GM12878 (cell line): ENCODE data around the gene LCN1. TPM values are rescaled to one million over a fixed set of nuclear protein-coding genes. Genes with fewer than 3 reads are reported as not detected.

ENCODE experiments used
- ATAC-seq: fragments of 200-7000 bp; cut with Tn5 transposase; 3 replicates; pipeline ENCODE4 v1.9.1; 2020; ENCODE audit warnings: mild to moderate bottlenecking, moderate library complexity
- BruUV-seq: library from RNA; stranded (reverse); fragments of 400-500 nt; replicated peaks from 2 replicates; lab custom pipeline; 2021; lab: Mats Ljungman, UMichigan
- CTCF ChIA-PET: fragments of 300-600 bp; sonication (Branson Sonifier 250); formaldehyde crosslinking; extraction: SDS; loops from one replicate; lab custom pipeline; 2021; ENCODE audit warnings: inconsistent platforms; lab: Yijun Ruan, JAX
- POLR2A ChIA-PET: fragments of 350-600 bp; formaldehyde crosslinking; extraction: SDS; loops from one replicate; lab custom pipeline; 2021; ENCODE audit warnings: inconsistent platforms; lab: Charles Lee
- RAD21 ChIA-PET: fragments of 300-600 bp; sonication (Branson Sonifier 250); formaldehyde crosslinking; loops from one replicate; lab custom pipeline; 2023; ENCODE audit warnings: antibody characterized with exemption; ENCODE audit not compliant: unreplicated experiment; lab: Charles Lee
- SMC1A ChIA-PET: fragments of 300-600 bp; sonication (Branson Sonifier 250); formaldehyde crosslinking; loops from one replicate; lab custom pipeline; 2023; ENCODE audit not compliant: unreplicated experiment, uncharacterized antibody; lab: Charles Lee
- DNase-seq: peaks from one replicate; pipeline ENCODE4 v3.0.0-alpha.2; 2011; ENCODE audit warnings: low read depth, low spot score
- FAIRE-seq: peaks from 3 replicates; lab custom pipeline; 2011; peaks lifted over from hg19 to GRCh38; lab: Jason Lieb, UNC
- H2AFZ ChIP-seq: 2 replicates; pipeline ENCODE4 v1.6.0; 2011; ENCODE audit warnings: low read depth, low read length, control low read depth; ENCODE audit not compliant: control insufficient read depth
- H3K27ac ChIP-seq: 2 replicates; pipeline ENCODE4 v1.5.1; 2011; ENCODE audit warnings: control low read depth; ENCODE audit not compliant: control insufficient read depth, insufficient read depth
- H3K27me3 ChIP-seq, 2 experiments: replicated peaks in 1 of 2; 2 replicates each; pipeline versions ENCODE4 v1.6.0 to v1.6.1; 2011; ENCODE audit warnings: low read length in 1 of 2; ENCODE audit not compliant: control insufficient read depth in 2 of 2, insufficient read depth in 2 of 2
- H3K36me3 ChIP-seq, 2 experiments: 2 replicates each; pipeline ENCODE4 v1.5.1; 2011; ENCODE audit warnings: low read length in 1 of 2; ENCODE audit not compliant: control insufficient read depth in 2 of 2, insufficient read depth in 2 of 2
- H3K4me1 ChIP-seq: 2 replicates; pipeline ENCODE4 v1.6.1; 2011; ENCODE audit warnings: mild to moderate bottlenecking, low read length, moderate library complexity, mixed read lengths; ENCODE audit not compliant: control insufficient read depth, insufficient read depth
- H3K4me2 ChIP-seq: 2 replicates; pipeline ENCODE4 v1.6.0; 2011; ENCODE audit warnings: control low read depth; ENCODE audit not compliant: control insufficient read depth, insufficient read depth
- H3K4me3 ChIP-seq: fragments of 200-600 bp; sonication (generic); 2 replicates; pipeline ENCODE4 v1.5.1; 2016
- H3K79me2 ChIP-seq: 2 replicates; pipeline ENCODE4 v1.6.0; 2011; ENCODE audit warnings: low read length; ENCODE audit not compliant: control insufficient read depth, insufficient read depth
- H3K9ac ChIP-seq: 2 replicates; pipeline ENCODE4 v1.8.0; 2011; ENCODE audit warnings: low read length, control low read depth, mixed read lengths; ENCODE audit not compliant: control insufficient read depth, insufficient read depth
- H3K9me3 ChIP-seq: replicated peaks from 3 replicates; pipeline ENCODE4 v1.5.1; 2011; ENCODE audit warnings: mild to moderate bottlenecking, low read length; ENCODE audit not compliant: control insufficient read depth, insufficient read depth
- H4K20me1 ChIP-seq: 2 replicates; pipeline ENCODE4 v1.6.0; 2011; ENCODE audit not compliant: control insufficient read depth, insufficient read depth
- DPF2 ChIP-seq: fragments of 450-650 bp; IDR thresholded peaks from 2 replicates; pipeline ENCODE4 v1.6.1; 2017; ENCODE audit warnings: mild to moderate bottlenecking
- ELK1 ChIP-seq: IDR thresholded peaks from 2 replicates; pipeline ENCODE4 v1.6.1; 2012; ENCODE audit warnings: low read depth, low read length, improper control_type of control experiment
- IRF4 ChIP-seq: IDR thresholded peaks from 2 replicates; pipeline ENCODE4 v1.6.1; 2011; ENCODE audit warnings: low read depth, low read length
- IRF5 ChIP-seq: fragments of 450-650 bp; IDR thresholded peaks from 2 replicates; pipeline ENCODE4 v1.6.1; 2017; ENCODE audit warnings: borderline replicate concordance
- MYC ChIP-seq: IDR thresholded peaks from 2 replicates; pipeline ENCODE4 v1.6.1; 2011; ENCODE audit warnings: mild to moderate bottlenecking, low read length, moderate library complexity, inconsistent platforms; ENCODE audit not compliant: insufficient read depth, insufficient replicate concordance, insufficient read length, severe bottlenecking
- PML ChIP-seq: IDR thresholded peaks from 2 replicates; pipeline ENCODE4 v1.6.1; 2012; ENCODE audit warnings: low read length, inconsistent platforms
- RAD21 ChIP-seq: IDR thresholded peaks from 2 replicates; pipeline ENCODE4 v1.6.1; 2011; ENCODE audit warnings: mild to moderate bottlenecking, low read depth, low read length, moderate library complexity; ENCODE audit not compliant: insufficient read depth
- RBBP5 ChIP-seq: fragments of 200-600 bp; sonication (generic); conservative IDR thresholded peaks from 2 replicates; pipeline ENCODE4 v1.6.1; 2016
- RELB ChIP-seq: fragments of 450-650 bp; IDR thresholded peaks from 2 replicates; pipeline ENCODE4 v1.6.1; 2017; ENCODE audit warnings: low read depth, mild to moderate bottlenecking, moderate library complexity
- SIX5 ChIP-seq: IDR thresholded peaks from 2 replicates; pipeline ENCODE4 v1.6.1; 2011; ENCODE audit warnings: mild to moderate bottlenecking, low read depth, low read length, moderate library complexity; ENCODE audit not compliant: severe bottlenecking
- SMARCA5 ChIP-seq: fragments of 450-650 bp; IDR thresholded peaks from 2 replicates; pipeline ENCODE4 v1.6.1; 2017; ENCODE audit warnings: mild to moderate bottlenecking
- SP1 ChIP-seq: IDR thresholded peaks from one replicate; pipeline ENCODE4 v1.6.1; 2011; ENCODE audit warnings: low read depth, low read length
- TBL1XR1 ChIP-seq: IDR thresholded peaks from 2 replicates; pipeline ENCODE4 v1.6.1; 2012; ENCODE audit warnings: low read depth, low read length, improper control_type of control experiment
- WGBS: methylation state at CpG from one replicate; pipeline ENCODE4 v1.1.6; 2016; ENCODE audit warnings: low lambda C conversion rate; ENCODE audit not compliant: insufficient replicate concordance, insufficient coverage; ENCODE audit errors: missing lambda C conversion rate; 5-methylcytosine and 5-hydroxymethylcytosine counted together
- in situ Hi-C: fragments of 300-500 bp; cut with MboI; formaldehyde crosslinking; loops from 9 replicates; pipeline ENCODE4 v1.14.3; 2018; ENCODE audit warnings: mixed read lengths
- intact Hi-C: fragments of 100-400 bp; cut with micrococcal nuclease; formaldehyde crosslinking; loops from one replicate; pipeline ENCODE4 v1.14.2; 2022; ENCODE audit not compliant: unreplicated experiment
- polyA plus RNA-seq, 11 experiments: library from polyadenylated mRNA; depleted of rRNA in 4 of 11; unstranded in 6 of 11; stranded (reverse) in 5 of 11; fragments of >200 nt; fragmentation: Nextera tagmentation in 4 of 11; fragmentation: Illumina TruSeq in 1 of 11; extraction: Ambion mirVana in 4 of 11; extraction: Trizol in 1 of 11; gene quantifications; 1 replicate in 1 of 11; 2 replicates in 10 of 11; pipeline versions ENCODE4 v1.2.1 to v1.2.3, GENCODE V29; 2011 to 2016; ENCODE audit warnings: inconsistent platforms in 2 of 11, missing spikeins in 2 of 11, low read depth in 1 of 11
- total RNA-seq, 4 experiments: library from RNA; depleted of rRNA in 3 of 4; stranded (reverse); fragments of >200 nt in 3 of 4; fragmentation: Illumina TruSeq in 1 of 4; extraction: Trizol in 1 of 4; gene quantifications; 2 replicates each; pipeline versions ENCODE4 v1.2.1 to v1.2.3, GENCODE V29; 2013 to 2021

Gene LCN1
- total and polyA plus RNA-seq, 10 of the 15 experiments (the other 5 are each of a cell fraction or from before 2014, with no cell fraction given): not detected

- intact Hi-C loops (no loop called here), in situ Hi-C loops (no loop called here)
- WGBS: 19% methylated on average over 15 of the region's 17 CpGs
- Histone ChIP-seq H3K27ac (no peak overlapping the region), H3K27me3 (no peaks in the 10 kb centered on the region; a peak in 1 of 4 replicates), H3K36me3 (no peaks in the 10 kb centered on the region), H3K4me1 (no peaks in the 10 kb centered on the region), H4K20me1 (no peaks in the 10 kb centered on the region), H3K4me2 (no peak overlapping the region), H3K9me3 (no peaks in the 10 kb centered on the region), H2AFZ (no peak overlapping the region), H3K9ac (no peak overlapping the region)
- no peak for DNase-seq
- CTCF ChIA-PET: interaction anchor here (0.6 kb wide), 1 partner anchor 10 kb away, joined by 4 read pairs; no protein-coding TSS in a partner anchor
- POLR2A ChIA-PET: no interaction called here
- SMC1A ChIA-PET: no interaction called here
- FAIRE-seq: no peak
- no TSS peak for BruUV-seq
- no peak for ATAC-seq
- TF ChIP-seq SP1 (no peak), SMARCA5 (no peak), IRF5 (no peak), IRF4 (no peak), RBBP5 (no peak), PML (no peak), DPF2 (no peak), ELK1 (no peak), MYC (no peak), TBL1XR1 (no peak), SIX5 (no peak), RAD21 (no peak), RELB (no peak)
- TF ChIP-seq, all 136 proteins: peak for 0
- RAD21 ChIA-PET: no interaction called here
- H3K79me2 ChIP-seq: no peaks in the 10 kb centered on the region
- H3K4me3 ChIP-seq: no peak overlapping the region
These were observed 6.7 kb upstream of the LCN1 start for GRCh38 chr9:135514342-135515082.
